HG02798 (cell line): ENCODE measurements around the gene KLHL12.

Experiments
- ATAC-seq: cut with Tn5 transposase; IDR thresholded peaks from one replicate; pipeline ENCODE4 v1.9.1; 2021; ENCODE audit warnings: mild to moderate bottlenecking; ENCODE audit not compliant: unreplicated experiment, poor library complexity

KLHL12 gene

GRCh38 chr1:202888531-202889360 lies 38.3 kb downstream of the KLHL12 start, which contains the start of gene RABIF:
TSS of gene RABIF (minus strand) at chr1:202889149. CDS start at chr1:202889098, 51 bp downstream.
- peak; percentile 91 for ATAC-seq

GRCh38 chr1:202888221-202888530 lies 38.9 kb downstream of the KLHL12 start:
- no peak for ATAC-seq

GRCh38 chr1:202880961-202881460 lies 46.0 kb downstream of the KLHL12 start:
- no peak for ATAC-seq

GRCh38 chr1:202880062-202880461 lies 47.0 kb downstream of the KLHL12 start:
- no peak for ATAC-seq

GRCh38 chr1:202879128-202879527 lies 47.9 kb downstream of the KLHL12 start:
- ATAC-seq: no peak

- ATAC-seq: no peak
These were observed 54.0 kb downstream of the KLHL12 start for GRCh38 chr1:202873026-202873425.

GRCh38 chr1:202871367-202871766 lies 55.7 kb downstream of the KLHL12 start:
- ATAC-seq: no peak

GRCh38 chr1:202862679-202863560 lies 64.1 kb downstream of the KLHL12 start:
- no peak for ATAC-seq

- ATAC-seq: peak; percentile 87
These were observed 65.5 kb downstream of the KLHL12 start for GRCh38 chr1:202861420-202862132.

GRCh38 chr1:202860744-202861419 lies 66.2 kb downstream of the KLHL12 start:
- peak; percentile 24 for ATAC-seq

- ATAC-seq: no peak
These were observed 68.1 kb downstream of the KLHL12 start for GRCh38 chr1:202858789-202859414.

- ATAC-seq: no peak
These were observed 68.7 kb downstream of the KLHL12 start for GRCh38 chr1:202858331-202858730.

- ATAC-seq: no peak
These were observed 69.9 kb downstream of the KLHL12 start for GRCh38 chr1:202857136-202857610.

GRCh38 chr1:202856014-202856413 lies 71.0 kb downstream of the KLHL12 start:
- ATAC-seq: no peak

GRCh38 chr1:202854787-202855186 lies 72.2 kb downstream of the KLHL12 start:
- no peak for ATAC-seq

GRCh38 chr1:202852163-202852904 lies 74.7 kb downstream of the KLHL12 start:
- ATAC-seq: no peak

- ATAC-seq: no peak
These were observed 76.3 kb downstream of the KLHL12 start for GRCh38 chr1:202850593-202851362.

- ATAC-seq: peak; percentile 75
These were observed 78.9 kb downstream of the KLHL12 start for GRCh38 chr1:202848191-202848542.
